A549 treated with Mapracorat at 1 μM for 4 hours (cell line): ENCODE measurements around the gene ASPM. TPM values are rescaled to one million over a fixed set of nuclear protein-coding genes. Genes with fewer than 3 reads are reported as not detected.

ENCODE experiments used
- total RNA-seq: library from RNA; stranded (reverse); fragments of 200-300 nt; extraction: Qiagen RNA extraction; gene quantifications from 5 replicates; pipeline ENCODE4 v1.2.3, GENCODE V29; 2022

ASPM gene
- 17.5 to 24.6 TPM (median 23.3 TPM) in 5 replicates for total RNA-seq

GRCh38 chr1:197146101-197147095 is at the start of gene ASPM:
TSS of gene ASPM (minus strand) at chr1:197146669. CDS start at chr1:197146437, 232 bp downstream.

GRCh38 chr1:197066719-197067456 is 79.6 kb downstream of the ASPM start, which contains the start of gene F13B:
TSS of gene F13B (minus strand) at chr1:197067260. CDS start at chr1:197067223, 37 bp downstream.

Other genes with a start within 250 kb of the ASPM start
- gene CFHR2, start 202.9 kb downstream of the ASPM start, total RNA-seq = not detected in 5 replicates
- gene CFHR5, start 169.1 kb downstream of the ASPM start, total RNA-seq = not detected in 5 replicates
- gene F13B, start 79.4 kb downstream of the ASPM start, total RNA-seq = not detected in 5 replicates
- gene ZBTB41, start 54.6 kb upstream of the ASPM start, total RNA-seq = 2.2 to 4.0 TPM (median 3.0 TPM) in 5 replicates
- gene CRB1, start 121.6 kb upstream of the ASPM start, total RNA-seq = not detected in 5 replicates